HepG2 (cell line): ENCODE data around the gene ATP2B2. TPM values are rescaled to one million over a fixed set of nuclear protein-coding genes. Genes with fewer than 3 reads are reported as not detected.

Experiments
- DMTF1 ChIP-seq: sonication (generic); formaldehyde crosslinking; IDR thresholded peaks from 2 replicates; pipeline ENCODE4 v1.4.0; 2020; ENCODE audit warnings: mild to moderate bottlenecking, missing genetic modification reagents
- ETS1 ChIP-seq: sonication (generic); formaldehyde crosslinking; IDR thresholded peaks from 2 replicates; pipeline ENCODE4 v1.4.0; 2020; ENCODE audit warnings: missing genetic modification reagents
- EZH2 ChIP-seq: conservative IDR thresholded peaks from 2 replicates; pipeline ENCODE4 v1.6.1; 2012; ENCODE audit warnings: mild to moderate bottlenecking, low read depth, low read length, moderate library complexity
- GMEB1 ChIP-seq: sonication (generic); formaldehyde crosslinking; IDR thresholded peaks from 2 replicates; pipeline ENCODE4 v1.5.1; 2020; ENCODE audit warnings: missing genetic modification reagents, mild to moderate bottlenecking, borderline replicate concordance
- GZF1 ChIP-seq: sonication (generic); formaldehyde crosslinking; IDR thresholded peaks from 2 replicates; pipeline ENCODE4 v1.5.1; 2020; ENCODE audit warnings: mild to moderate bottlenecking, missing genetic modification reagents
- HNRNPUL1 ChIP-seq: fragments of 200-400 bp; formaldehyde crosslinking; IDR thresholded peaks from 2 replicates; pipeline ENCODE4 v1.6.1; 2017; ENCODE audit warnings: low read depth, mild to moderate bottlenecking, low read length, moderate library complexity
- KLF12 ChIP-seq: sonication (generic); formaldehyde crosslinking; IDR thresholded peaks from 2 replicates; pipeline ENCODE4 v1.4.0; 2020; ENCODE audit warnings: missing genetic modification reagents, borderline replicate concordance
- KLF16 ChIP-seq, 2 experiments: sonication (generic) in 1 of 2; formaldehyde crosslinking in 1 of 2; IDR thresholded peaks; 2 replicates each; pipeline versions ENCODE4 v1.6.1 to v1.8.0; 2016 to 2023; ENCODE audit warnings: missing genetic modification reagents in 2 of 2, missing compliant biosample characterization in 1 of 2
- MEF2D ChIP-seq: sonication (generic); formaldehyde crosslinking; IDR thresholded peaks from 2 replicates; pipeline ENCODE4 v1.5.1; 2020; ENCODE audit warnings: mild to moderate bottlenecking, missing genetic modification reagents
- MEIS2 ChIP-seq: sonication (generic); formaldehyde crosslinking; IDR thresholded peaks from 2 replicates; pipeline ENCODE4 v1.9.0; 2021; ENCODE audit warnings: mild to moderate bottlenecking, missing genetic modification reagents
- MIER2 ChIP-seq: IDR thresholded peaks from 2 replicates; pipeline ENCODE4 v1.6.1; 2016; ENCODE audit warnings: missing biosample characterization, missing genetic modification reagents
- PBX3 ChIP-seq: sonication (generic); formaldehyde crosslinking; IDR thresholded peaks from 2 replicates; pipeline ENCODE4 v1.8.1; 2023; ENCODE audit warnings: missing genetic modification reagents, inconsistent platforms, borderline replicate concordance
- RORA ChIP-seq: sonication (generic); formaldehyde crosslinking; IDR thresholded peaks from 2 replicates; pipeline ENCODE4 v1.5.0; 2020; ENCODE audit warnings: mild to moderate bottlenecking, missing genetic modification reagents, moderate library complexity
- SMAD1 ChIP-seq: sonication (generic); formaldehyde crosslinking; IDR thresholded peaks from 2 replicates; pipeline ENCODE4 v1.4.0; 2020; ENCODE audit warnings: missing genetic modification reagents, low read depth, mild to moderate bottlenecking, borderline replicate concordance
- SMYD3 ChIP-seq: sonication (generic); formaldehyde crosslinking; IDR thresholded peaks from 2 replicates; pipeline ENCODE4 v1.8.1; 2023; ENCODE audit warnings: mild to moderate bottlenecking, missing genetic modification reagents
- SPEN ChIP-seq: sonication (generic); formaldehyde crosslinking; IDR thresholded peaks from 2 replicates; pipeline ENCODE4 v1.5.1; 2020; ENCODE audit warnings: low read depth, mild to moderate bottlenecking, missing genetic modification reagents
- ZKSCAN8 ChIP-seq: IDR thresholded peaks from 2 replicates; pipeline ENCODE4 v1.6.1; 2016; ENCODE audit warnings: borderline replicate concordance, missing genetic modification reagents, missing compliant biosample characterization
- ZNF556 ChIP-seq: sonication (generic); formaldehyde crosslinking; IDR thresholded peaks from 2 replicates; pipeline ENCODE4 v1.4.0; 2020; ENCODE audit warnings: mild to moderate bottlenecking, missing genetic modification reagents, borderline replicate concordance
- ZNF619 ChIP-seq: sonication (generic); formaldehyde crosslinking; IDR thresholded peaks from 2 replicates; pipeline ENCODE4 v1.4.0; 2020; ENCODE audit warnings: mild to moderate bottlenecking, missing genetic modification reagents
- ZNF691 ChIP-seq: sonication (generic); formaldehyde crosslinking; IDR thresholded peaks from 2 replicates; pipeline ENCODE4 v1.4.0; 2020; ENCODE audit warnings: missing genetic modification reagents, low read depth, mild to moderate bottlenecking, borderline replicate concordance
- ZNF766 ChIP-seq: sonication (generic); formaldehyde crosslinking; IDR thresholded peaks from 2 replicates; pipeline ENCODE4 v1.5.0; 2020; ENCODE audit warnings: missing genetic modification reagents, borderline replicate concordance
- ZNF839 ChIP-seq: sonication (generic); formaldehyde crosslinking; IDR thresholded peaks from 2 replicates; pipeline ENCODE4 v1.4.0; 2020; ENCODE audit warnings: missing genetic modification reagents, mild to moderate bottlenecking, borderline replicate concordance
- polyA plus RNA-seq, 8 experiments: library from polyadenylated mRNA; depleted of rRNA in 3 of 8; stranded (reverse) in 7 of 8; unstranded in 1 of 8; fragments of >200 nt; fragmentation: Illumina TruSeq in 4 of 8; extraction: Trizol in 4 of 8; gene quantifications; 2 replicates each; pipeline versions ENCODE4 v1.2.1 to v1.2.3, GENCODE V29; 2011 to 2016; ENCODE audit warnings: low read depth in 4 of 8, missing spikeins in 1 of 8, mixed read lengths in 1 of 8; ENCODE audit not compliant: insufficient read depth in 1 of 8
- total RNA-seq, 5 experiments: library from RNA; depleted of rRNA; stranded (reverse); fragments of >200 nt; fragmentation: Illumina TruSeq; extraction: Trizol; gene quantifications; 2 replicates each; pipeline ENCODE4 v1.2.3, GENCODE V29; 2016; ENCODE audit warnings: low read depth in 1 of 5

ATP2B2 gene
- total and polyA plus RNA-seq, 2 of the 13 experiments (the other 11 are each of a cell fraction or from before 2014, with no cell fraction given), result 1.5 to 2.3 TPM

GRCh38 chr3:10508619-10509260, 3.4 kb upstream of the ATP2B2 start (continued):
- TF ChIP-seq GMEB1 (peak; percentile 30; the same call in 1 of the 2 replicates), ZKSCAN8 (CRISPR knock-in tag) (peak; percentile 94), RORA (CRISPR knock-in tag) (peak; percentile 90; the same call in 1 of the 2 replicates), ZNF839 (no peak), KLF12 (no peak), EZH2 (no peak), SPEN (CRISPR knock-in tag) (peak; percentile 90; the same call in 1 of the 2 replicates), ZNF556 (CRISPR knock-in tag) (peak; percentile 99), ZNF766 (peak; percentile 64; the same call in 1 of the 2 replicates), HNRNPUL1 (no peak), GZF1 (CRISPR knock-in tag) (0 out of 2 replicates have a peak, but pooled peaks have one; percentile 28), DMTF1 (CRISPR knock-in tag) (no peak), ZNF691 (no peak), SMAD1 (CRISPR knock-in tag) (no peak; the same call in 1 of the 2 replicates), MEIS2 (CRISPR knock-in tag) (peak; percentile 99), SMYD3 (0 out of 2 replicates have a peak, but pooled peaks have one; percentile 27), MIER2 (peak; percentile 89), ETS1 (CRISPR knock-in tag) (no peak), ZNF619 (0 out of 2 replicates have a peak, but pooled peaks have one; percentile 57), PBX3 (no peak), MEF2D (CRISPR knock-in tag) (peak; percentile 98), KLF16 (CRISPR knock-in tag; IDR thresholded peaks at IDR 0.05) (peak in 1 of 2 experiments; percentile 92; a peak in 2 of 4 replicates)
